Type B pancreatic cell (in vitro differentiated cells): ENCODE data around the gene GRB10. TPM values are rescaled to one million over a fixed set of nuclear protein-coding genes. Genes with fewer than 3 reads are reported as not detected.

Experiments used
- DNase-seq: peaks from one replicate; pipeline ENCODE4 v3.0.0; 2021; ENCODE audit warnings: mixed read lengths; ENCODE audit not compliant: unreplicated experiment; ENCODE audit errors: extremely low spot score
- H3K27ac Mint-ChIP-seq: 2 replicates; pipeline ENCODE4 v1.8.0; 2021; ENCODE audit warnings: mild to moderate bottlenecking, mixed read lengths
- H3K27me3 Mint-ChIP-seq: 2 replicates; pipeline ENCODE4 v1.8.0; 2021; ENCODE audit warnings: mixed read lengths
- H3K36me3 Mint-ChIP-seq: 2 replicates; pipeline ENCODE4 v1.8.0; 2021; ENCODE audit warnings: mixed read lengths
- H3K4me1 Mint-ChIP-seq: one replicate; pipeline ENCODE4 v1.8.0; 2021; ENCODE audit warnings: mixed read lengths; ENCODE audit not compliant: unreplicated experiment
- H3K4me3 Mint-ChIP-seq: 2 replicates; pipeline ENCODE4 v1.8.0; 2021; ENCODE audit warnings: mild to moderate bottlenecking, mixed read lengths
- H3K9me3 Mint-ChIP-seq: 2 replicates; pipeline ENCODE4 v1.8.0; 2021; ENCODE audit warnings: mixed read lengths
- total RNA-seq: library from RNA; stranded (reverse); gene quantifications from 2 replicates; pipeline ENCODE4 v1.2.1, GENCODE V29; 2021; ENCODE audit warnings: low replicate concordance
- TF ChIP-seq, protein P1 (sequence below): fragments of 200-600 bp; sonication (generic); conservative IDR thresholded peaks from 2 replicates; pipeline ENCODE4 v1.5.0; 2021; ENCODE audit warnings: antibody characterized with exemption, mild to moderate bottlenecking

GRB10 gene
- total RNA-seq, 1 donor from 2014 or later, result 42.3 TPM

DNA sequence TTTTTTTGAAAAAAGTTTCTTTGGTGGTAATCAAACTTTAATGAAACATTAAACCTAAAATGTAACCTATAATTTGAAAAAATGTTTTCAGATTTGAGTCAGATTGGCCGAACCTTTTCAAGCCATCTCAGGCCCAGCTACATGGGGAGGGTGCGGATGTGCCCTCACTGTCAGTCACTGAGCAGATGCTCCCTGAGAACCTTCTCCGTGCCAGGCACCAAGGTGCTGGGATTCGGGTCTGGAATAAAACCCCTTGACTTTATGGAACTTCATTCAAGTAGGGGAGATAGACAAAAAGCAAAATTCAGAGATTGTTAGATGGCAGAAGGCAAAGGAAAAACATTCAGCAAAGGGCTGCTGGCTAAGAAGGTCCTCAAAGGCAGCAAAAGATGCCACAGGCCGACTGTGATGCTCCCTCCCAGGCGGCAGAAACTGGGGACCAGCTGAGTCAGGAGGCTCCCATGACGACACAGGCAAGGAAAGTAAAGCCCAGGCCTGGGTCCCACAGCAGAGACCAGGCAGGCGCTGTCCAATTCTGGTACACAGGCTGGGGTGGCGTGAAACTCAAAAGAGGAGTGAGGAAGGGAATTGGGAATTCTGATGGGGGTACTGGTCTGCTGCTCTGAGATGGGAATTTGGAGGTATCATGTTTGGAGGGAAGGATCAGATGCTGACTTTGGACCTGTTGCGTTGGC lies 135.3 kb downstream of the GRB10 start:
- peaks cover 10% of the 10 kb centered on the region for H3K36me3 Mint-ChIP-seq
- no peak overlapping the region for H3K4me3 Mint-ChIP-seq
- H3K27ac Mint-ChIP-seq, result no peak overlapping the region
- no peaks in the 10 kb centered on the region for H3K9me3 Mint-ChIP-seq
- H3K27me3 Mint-ChIP-seq, result no peaks in the 10 kb centered on the region
- peaks cover 4% of the 10 kb centered on the region for H3K4me1 Mint-ChIP-seq
- no peak for DNase-seq
- TF ChIP-seq, protein P1, sequence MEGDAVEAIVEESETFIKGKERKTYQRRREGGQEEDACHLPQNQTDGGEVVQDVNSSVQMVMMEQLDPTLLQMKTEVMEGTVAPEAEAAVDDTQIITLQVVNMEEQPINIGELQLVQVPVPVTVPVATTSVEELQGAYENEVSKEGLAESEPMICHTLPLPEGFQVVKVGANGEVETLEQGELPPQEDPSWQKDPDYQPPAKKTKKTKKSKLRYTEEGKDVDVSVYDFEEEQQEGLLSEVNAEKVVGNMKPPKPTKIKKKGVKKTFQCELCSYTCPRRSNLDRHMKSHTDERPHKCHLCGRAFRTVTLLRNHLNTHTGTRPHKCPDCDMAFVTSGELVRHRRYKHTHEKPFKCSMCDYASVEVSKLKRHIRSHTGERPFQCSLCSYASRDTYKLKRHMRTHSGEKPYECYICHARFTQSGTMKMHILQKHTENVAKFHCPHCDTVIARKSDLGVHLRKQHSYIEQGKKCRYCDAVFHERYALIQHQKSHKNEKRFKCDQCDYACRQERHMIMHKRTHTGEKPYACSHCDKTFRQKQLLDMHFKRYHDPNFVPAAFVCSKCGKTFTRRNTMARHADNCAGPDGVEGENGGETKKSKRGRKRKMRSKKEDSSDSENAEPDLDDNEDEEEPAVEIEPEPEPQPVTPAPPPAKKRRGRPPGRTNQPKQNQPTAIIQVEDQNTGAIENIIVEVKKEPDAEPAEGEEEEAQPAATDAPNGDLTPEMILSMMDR, result no peak

DNA sequence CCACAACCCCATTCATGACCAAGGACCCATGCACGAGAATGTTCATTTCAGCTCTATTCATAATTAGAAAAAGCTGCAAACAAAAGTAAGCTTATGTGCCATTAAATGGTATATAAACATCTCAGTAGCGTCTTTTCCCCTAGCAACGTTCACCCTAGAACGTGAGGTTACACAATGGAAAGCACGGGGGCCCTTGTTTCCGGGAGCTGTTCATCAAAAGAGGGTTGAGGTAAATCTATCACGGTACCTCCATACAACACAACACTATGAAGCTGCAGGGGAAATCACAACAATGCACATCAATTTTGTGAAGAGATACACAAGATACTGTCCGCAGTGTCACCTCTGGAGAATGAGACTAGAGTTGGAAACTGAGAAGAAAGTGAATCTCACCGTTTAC lies 136.6 kb downstream of the GRB10 start:
- Mint-ChIP-seq H3K36me3 (peaks cover 10% of the 10 kb centered on the region), H3K27me3 (no peaks in the 10 kb centered on the region), H3K4me1 (peaks cover 11% of the 10 kb centered on the region), H3K9me3 (no peaks in the 10 kb centered on the region), H3K27ac (no peak overlapping the region), H3K4me3 (no peak overlapping the region)
- TF ChIP-seq, protein P1, result no peak
- DNase-seq, result no peak

DNA sequence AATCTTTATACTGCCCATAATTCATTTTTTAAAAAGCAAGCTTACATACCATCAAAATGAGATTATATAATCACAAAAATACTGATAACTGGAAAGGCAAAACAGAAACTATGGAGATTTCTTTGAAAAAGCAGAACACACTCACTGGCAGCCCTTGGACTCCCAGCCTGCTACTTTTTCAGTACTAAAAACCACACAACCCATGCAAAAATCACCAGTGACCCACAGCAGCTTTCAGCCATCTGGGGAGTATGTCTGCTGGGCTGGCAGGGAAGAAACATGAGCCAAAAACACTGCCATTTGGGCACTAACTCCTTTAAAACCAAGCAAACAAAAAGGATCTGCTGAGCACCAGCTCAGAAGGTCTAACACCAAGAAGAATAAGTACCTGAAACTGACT lies 137.5 kb downstream of the GRB10 start:
- Mint-ChIP-seq H3K9me3 (no peaks in the 10 kb centered on the region), H3K27ac (no peak overlapping the region), H3K36me3 (peaks cover 9% of the 10 kb centered on the region), H3K4me1 (peaks cover 11% of the 10 kb centered on the region), H3K4me3 (no peak overlapping the region), H3K27me3 (no peaks in the 10 kb centered on the region)
- DNase-seq, result no peak
- TF ChIP-seq, protein P1, result no peak

DNA sequence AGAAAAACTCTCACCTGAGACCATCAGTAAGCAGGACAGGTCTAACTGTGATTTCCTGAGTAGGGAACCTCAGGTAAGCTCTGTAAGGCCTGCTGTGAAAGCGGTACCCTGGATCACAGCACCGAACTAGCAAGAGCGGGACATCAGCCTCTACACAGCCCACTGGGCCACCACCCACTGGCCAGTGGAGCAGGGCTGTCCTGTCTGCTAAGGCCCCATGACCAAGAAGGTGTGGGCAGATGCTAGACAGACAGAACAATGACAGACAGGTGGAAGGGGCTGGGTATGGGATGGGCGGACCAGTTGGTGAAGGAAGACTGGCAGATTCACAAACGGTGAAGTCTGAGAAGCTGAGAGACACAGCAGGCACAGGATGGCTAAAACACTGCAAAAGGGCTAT lies 138.1 kb downstream of the GRB10 start:
- Mint-ChIP-seq H3K27me3 (no peaks in the 10 kb centered on the region), H3K4me3 (no peak overlapping the region), H3K4me1 (peaks cover 11% of the 10 kb centered on the region), H3K36me3 (peaks cover 9% of the 10 kb centered on the region), H3K27ac (no peak overlapping the region), H3K9me3 (no peaks in the 10 kb centered on the region)
- DNase-seq, result no peak
- TF ChIP-seq, protein P1, result no peak

DNA sequence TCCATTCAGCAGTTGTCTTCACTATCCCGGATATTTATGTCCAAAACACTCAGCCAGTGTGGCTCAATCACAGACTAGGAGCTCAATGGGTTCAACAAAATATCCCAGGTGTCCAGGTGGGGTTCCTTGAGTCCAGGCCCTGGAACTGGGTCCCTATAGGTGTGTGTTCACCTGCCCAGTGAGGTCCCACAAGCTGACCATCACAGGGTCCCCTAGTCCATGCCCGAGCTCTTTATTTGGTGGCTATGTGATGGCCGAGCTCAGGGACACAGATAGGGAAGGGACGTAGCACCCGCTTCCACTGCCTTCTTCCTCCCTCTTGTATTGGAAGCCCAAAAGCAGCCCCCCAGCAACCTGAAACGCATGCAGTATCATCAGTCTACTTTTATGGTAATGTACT lies 138.6 kb downstream of the GRB10 start:
- H3K36me3 Mint-ChIP-seq, result peaks cover 4% of the 10 kb centered on the region
- H3K9me3 Mint-ChIP-seq, result no peaks in the 10 kb centered on the region
- no peak overlapping the region for H3K27ac Mint-ChIP-seq
- peaks cover 11% of the 10 kb centered on the region for H3K4me1 Mint-ChIP-seq
- TF ChIP-seq, protein P1, result no peak
- no peaks in the 10 kb centered on the region for H3K27me3 Mint-ChIP-seq
- no peak for DNase-seq
- no peak overlapping the region for H3K4me3 Mint-ChIP-seq
